Measurements from ENCODE around the gene PCDHA1.

- TF ChIP-seq, protein P1, sequence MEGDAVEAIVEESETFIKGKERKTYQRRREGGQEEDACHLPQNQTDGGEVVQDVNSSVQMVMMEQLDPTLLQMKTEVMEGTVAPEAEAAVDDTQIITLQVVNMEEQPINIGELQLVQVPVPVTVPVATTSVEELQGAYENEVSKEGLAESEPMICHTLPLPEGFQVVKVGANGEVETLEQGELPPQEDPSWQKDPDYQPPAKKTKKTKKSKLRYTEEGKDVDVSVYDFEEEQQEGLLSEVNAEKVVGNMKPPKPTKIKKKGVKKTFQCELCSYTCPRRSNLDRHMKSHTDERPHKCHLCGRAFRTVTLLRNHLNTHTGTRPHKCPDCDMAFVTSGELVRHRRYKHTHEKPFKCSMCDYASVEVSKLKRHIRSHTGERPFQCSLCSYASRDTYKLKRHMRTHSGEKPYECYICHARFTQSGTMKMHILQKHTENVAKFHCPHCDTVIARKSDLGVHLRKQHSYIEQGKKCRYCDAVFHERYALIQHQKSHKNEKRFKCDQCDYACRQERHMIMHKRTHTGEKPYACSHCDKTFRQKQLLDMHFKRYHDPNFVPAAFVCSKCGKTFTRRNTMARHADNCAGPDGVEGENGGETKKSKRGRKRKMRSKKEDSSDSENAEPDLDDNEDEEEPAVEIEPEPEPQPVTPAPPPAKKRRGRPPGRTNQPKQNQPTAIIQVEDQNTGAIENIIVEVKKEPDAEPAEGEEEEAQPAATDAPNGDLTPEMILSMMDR (IDR thresholded peaks at IDR 0.05), result no peak
- TF ChIP-seq POLR2AphosphoS5 (IDR thresholded peaks at IDR 0.05; ENCODE audit: low read depth, low read length) (no peak), SIN3A (IDR thresholded peaks at IDR 0.05; ENCODE audit: borderline replicate concordance, insufficient read depth, low read depth, low read length) (no peak)
- TF ChIP-seq, protein P2, sequence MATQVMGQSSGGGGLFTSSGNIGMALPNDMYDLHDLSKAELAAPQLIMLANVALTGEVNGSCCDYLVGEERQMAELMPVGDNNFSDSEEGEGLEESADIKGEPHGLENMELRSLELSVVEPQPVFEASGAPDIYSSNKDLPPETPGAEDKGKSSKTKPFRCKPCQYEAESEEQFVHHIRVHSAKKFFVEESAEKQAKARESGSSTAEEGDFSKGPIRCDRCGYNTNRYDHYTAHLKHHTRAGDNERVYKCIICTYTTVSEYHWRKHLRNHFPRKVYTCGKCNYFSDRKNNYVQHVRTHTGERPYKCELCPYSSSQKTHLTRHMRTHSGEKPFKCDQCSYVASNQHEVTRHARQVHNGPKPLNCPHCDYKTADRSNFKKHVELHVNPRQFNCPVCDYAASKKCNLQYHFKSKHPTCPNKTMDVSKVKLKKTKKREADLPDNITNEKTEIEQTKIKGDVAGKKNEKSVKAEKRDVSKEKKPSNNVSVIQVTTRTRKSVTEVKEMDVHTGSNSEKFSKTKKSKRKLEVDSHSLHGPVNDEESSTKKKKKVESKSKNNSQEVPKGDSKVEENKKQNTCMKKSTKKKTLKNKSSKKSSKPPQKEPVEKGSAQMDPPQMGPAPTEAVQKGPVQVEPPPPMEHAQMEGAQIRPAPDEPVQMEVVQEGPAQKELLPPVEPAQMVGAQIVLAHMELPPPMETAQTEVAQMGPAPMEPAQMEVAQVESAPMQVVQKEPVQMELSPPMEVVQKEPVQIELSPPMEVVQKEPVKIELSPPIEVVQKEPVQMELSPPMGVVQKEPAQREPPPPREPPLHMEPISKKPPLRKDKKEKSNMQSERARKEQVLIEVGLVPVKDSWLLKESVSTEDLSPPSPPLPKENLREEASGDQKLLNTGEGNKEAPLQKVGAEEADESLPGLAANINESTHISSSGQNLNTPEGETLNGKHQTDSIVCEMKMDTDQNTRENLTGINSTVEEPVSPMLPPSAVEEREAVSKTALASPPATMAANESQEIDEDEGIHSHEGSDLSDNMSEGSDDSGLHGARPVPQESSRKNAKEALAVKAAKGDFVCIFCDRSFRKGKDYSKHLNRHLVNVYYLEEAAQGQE (IDR thresholded peaks at IDR 0.05; ENCODE audit: insufficient read depth in 1 of 2, low read depth in 2 of 2, low read length in 1 of 2), result no peak
These were observed 264.9 kb downstream of the PCDHA1 start, which contains the start of gene PCDHB1 for GRCh38 chr5:141050622-141051520.
